Measurements from ENCODE around the gene ARID1B. TPM values are rescaled to one million over a fixed set of nuclear protein-coding genes. Genes with fewer than 3 reads are reported as not detected.

The ARID1B gene
- total and polyA plus RNA-seq, 2 donors (not counting 1 experiment from before 2014, with no cell fraction given) = 47.2 to 280 TPM

DNA sequence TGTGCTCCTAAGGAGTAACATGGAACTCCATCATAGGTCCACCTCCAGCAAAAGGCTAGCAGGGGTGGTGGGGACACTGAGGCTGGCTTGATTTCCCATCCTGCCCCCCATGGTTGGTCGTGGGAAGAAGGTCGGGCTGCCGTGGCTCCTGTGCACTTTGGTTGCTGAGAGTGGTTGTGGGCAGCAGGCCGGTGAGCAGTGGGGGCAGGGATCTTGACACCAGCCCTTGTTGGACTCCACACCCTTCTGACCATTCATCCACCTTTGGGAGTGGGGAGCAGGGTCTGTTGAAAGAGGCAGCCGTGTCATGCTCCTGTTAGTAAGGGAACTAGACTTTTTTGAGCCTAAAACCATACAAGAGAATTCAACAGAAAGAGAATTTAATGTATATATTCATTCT is 175.2 kb downstream of the ARID1B start:
- Histone ChIP-seq H3K9ac (ENCODE audit: low read length) (no peak overlapping the region), H3K4me2 (replicated peaks; ENCODE audit: low read depth, low read length, poor library complexity, severe bottlenecking) (peak overlapping the region; percentile 25), H3K27ac (ENCODE audit: low read length in 2 of 2) (no peak overlapping the region), H3K4me1 (ENCODE audit: control insufficient read depth in 2 of 2, insufficient read depth in 2 of 2, low read length in 2 of 2) (peaks cover 44 to 56% of the 10 kb centered on the region in 2 donors), H3K4me3 (ENCODE audit: control extremely low read depth in 1 of 5, extremely low read depth in 1 of 5, insufficient read depth in 1 of 5, low read depth in 2 of 5, low read length in 4 of 5) (no peak overlapping the region), H3K27me3 (replicated peaks in 1 of 4; ENCODE audit: control extremely low read depth in 1 of 4, control insufficient read depth in 3 of 4, insufficient read depth in 4 of 4, low read length in 3 of 4) (no peaks in the 10 kb centered on the region), H3K9me3 (ENCODE audit: control extremely low read depth in 1 of 3, control insufficient read depth in 2 of 3, insufficient read depth in 1 of 3, low read length in 2 of 3) (no peaks in the 10 kb centered on the region), H3K36me3 (replicated peaks in 1 of 2; ENCODE audit: control extremely low read depth in 1 of 2, control insufficient read depth in 1 of 2, extremely low read depth in 1 of 2, insufficient read depth in 2 of 2, low read length in 1 of 2) (peaks cover 0 to 3% of the 10 kb centered on the region in 2 experiments), H3K79me2 (ENCODE audit: control insufficient read depth, insufficient read depth, low read length) (peaks cover 100% of the 10 kb centered on the region), H4K20me1 (ENCODE audit: control insufficient read depth, insufficient read depth, low read length, poor library complexity, severe bottlenecking) (peaks cover 73% of the 10 kb centered on the region), H2AFZ (ENCODE audit: insufficient read depth, low read depth, low read length, poor library complexity, severe bottlenecking) (no peak overlapping the region)
- ChIA-PET POLR2A (interaction anchor here (0.5 kb wide), 1 partner anchor 9 kb away, joined by 4 read pairs; no protein-coding TSS in a partner anchor), CTCF (no interaction called here)
- Mint-ChIP-seq H3K4me3 (peak overlapping the region; percentile 24), H3K27me3 (no peaks in the 10 kb centered on the region), H3K4me1 (peaks cover 67% of the 10 kb centered on the region), H3K9me3 (ENCODE audit: insufficient read depth) (no peaks in the 10 kb centered on the region), H3K27ac (peak overlapping the region; percentile 50)
- no CpG with 5 or more reads among the region's 5 CpGs for WGBS (ENCODE audit: insufficient coverage)
- TF ChIP-seq, protein P1, sequence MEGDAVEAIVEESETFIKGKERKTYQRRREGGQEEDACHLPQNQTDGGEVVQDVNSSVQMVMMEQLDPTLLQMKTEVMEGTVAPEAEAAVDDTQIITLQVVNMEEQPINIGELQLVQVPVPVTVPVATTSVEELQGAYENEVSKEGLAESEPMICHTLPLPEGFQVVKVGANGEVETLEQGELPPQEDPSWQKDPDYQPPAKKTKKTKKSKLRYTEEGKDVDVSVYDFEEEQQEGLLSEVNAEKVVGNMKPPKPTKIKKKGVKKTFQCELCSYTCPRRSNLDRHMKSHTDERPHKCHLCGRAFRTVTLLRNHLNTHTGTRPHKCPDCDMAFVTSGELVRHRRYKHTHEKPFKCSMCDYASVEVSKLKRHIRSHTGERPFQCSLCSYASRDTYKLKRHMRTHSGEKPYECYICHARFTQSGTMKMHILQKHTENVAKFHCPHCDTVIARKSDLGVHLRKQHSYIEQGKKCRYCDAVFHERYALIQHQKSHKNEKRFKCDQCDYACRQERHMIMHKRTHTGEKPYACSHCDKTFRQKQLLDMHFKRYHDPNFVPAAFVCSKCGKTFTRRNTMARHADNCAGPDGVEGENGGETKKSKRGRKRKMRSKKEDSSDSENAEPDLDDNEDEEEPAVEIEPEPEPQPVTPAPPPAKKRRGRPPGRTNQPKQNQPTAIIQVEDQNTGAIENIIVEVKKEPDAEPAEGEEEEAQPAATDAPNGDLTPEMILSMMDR (IDR thresholded peaks at IDR 0.05) = no peak
- no peak for TF ChIP-seq EZH2 (IDR thresholded peaks at IDR 0.05; ENCODE audit: borderline replicate concordance, insufficient read depth, low read depth, low read length, poor library complexity, severe bottlenecking)
- DNase-seq (no peak), ATAC-seq (ENCODE audit: low read depth) (no peak)
- intact Hi-C loops (cut with micrococcal nuclease) = no loop called here

DNA sequence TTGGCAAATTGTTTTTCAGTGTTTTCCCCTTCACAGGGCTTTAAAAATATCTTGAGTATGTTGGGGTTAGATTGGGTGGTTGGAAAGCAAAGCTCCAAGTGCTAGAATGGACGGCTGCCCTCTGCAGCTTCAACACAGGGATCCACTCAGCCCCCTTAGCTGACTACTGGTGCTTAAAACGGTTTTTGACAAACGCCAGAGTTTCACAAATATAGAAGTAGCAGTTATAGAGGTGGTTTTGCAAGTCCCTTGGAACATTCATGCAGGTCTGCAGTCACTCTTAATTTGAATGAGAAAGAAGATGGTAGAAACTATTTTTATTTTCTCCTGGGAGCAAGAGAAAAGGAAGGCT is 175.9 kb downstream of the ARID1B start:
- no peak overlapping the region for H3K4me3 ChIP-seq (ENCODE audit: control extremely low read depth in 1 of 5, extremely low read depth in 1 of 5, insufficient read depth in 1 of 5, low read depth in 2 of 5, low read length in 4 of 5)
- Mint-ChIP-seq H3K27ac (no peak overlapping the region), H3K27me3 (no peaks in the 10 kb centered on the region), H3K4me1 (peaks cover 74% of the 10 kb centered on the region), H3K9me3 (ENCODE audit: insufficient read depth) (no peaks in the 10 kb centered on the region), H3K4me3 (peak overlapping the region; percentile 56)
- H4K20me1 ChIP-seq (ENCODE audit: control insufficient read depth, insufficient read depth, low read length, poor library complexity, severe bottlenecking) = peaks cover 66% of the 10 kb centered on the region
- POLR2A ChIA-PET = no interaction called here
- H3K27me3 ChIP-seq (replicated peaks in 1 of 4; ENCODE audit: control extremely low read depth in 1 of 4, control insufficient read depth in 3 of 4, insufficient read depth in 4 of 4, low read length in 3 of 4) = no peaks in the 10 kb centered on the region
- no peak overlapping the region for H2AFZ ChIP-seq (ENCODE audit: insufficient read depth, low read depth, low read length, poor library complexity, severe bottlenecking)
- 18% methylated on average over 1 of the region's 3 CpGs for WGBS (ENCODE audit: insufficient coverage)
- TF ChIP-seq, protein P1 (IDR thresholded peaks at IDR 0.05) = no peak
- TF ChIP-seq EZH2 (IDR thresholded peaks at IDR 0.05; ENCODE audit: borderline replicate concordance, insufficient read depth, low read depth, low read length, poor library complexity, severe bottlenecking) = no peak
- intact Hi-C loops (cut with micrococcal nuclease) = no loop called here
- H3K4me1 ChIP-seq (ENCODE audit: control insufficient read depth in 2 of 2, insufficient read depth in 2 of 2, low read length in 2 of 2) = peaks cover 40 to 56% of the 10 kb centered on the region in 2 donors
- peak overlapping the region; percentile 25 for H3K4me2 ChIP-seq (replicated peaks; ENCODE audit: low read depth, low read length, poor library complexity, severe bottlenecking)
- ATAC-seq (ENCODE audit: low read depth) (no peak), DNase-seq (no peak)
- no peaks in the 10 kb centered on the region for H3K9me3 ChIP-seq (ENCODE audit: control extremely low read depth in 1 of 3, control insufficient read depth in 2 of 3, insufficient read depth in 1 of 3, low read length in 2 of 3)
- CTCF ChIA-PET = interaction anchor here (1.1 kb wide), 1 partner anchor 388 kb away, joined by 4 read pairs; no protein-coding TSS in a partner anchor
- H3K9ac ChIP-seq (ENCODE audit: low read length) = no peak overlapping the region
- H3K79me2 ChIP-seq (ENCODE audit: control insufficient read depth, insufficient read depth, low read length) = peaks cover 100% of the 10 kb centered on the region
- H3K27ac ChIP-seq (ENCODE audit: low read length in 2 of 2) = peak overlapping the region in 1 of 2 donors; percentile 55
- H3K36me3 ChIP-seq (replicated peaks in 1 of 2; ENCODE audit: control extremely low read depth in 1 of 2, control insufficient read depth in 1 of 2, extremely low read depth in 1 of 2, insufficient read depth in 2 of 2, low read length in 1 of 2) = peaks cover 0 to 3% of the 10 kb centered on the region in 2 experiments
